Endothelial cell of umbilical vein (primary cell): ENCODE results near the gene TXNL4B. TPM values are rescaled to one million over a fixed set of nuclear protein-coding genes. Genes with fewer than 3 reads are reported as not detected.

Experiments
- BruUV-seq: library from RNA; stranded (reverse); fragments of 400-500 nt; replicated peaks from 2 replicates; lab custom pipeline; 2021; lab: Mats Ljungman, UMichigan
- CTCF ChIA-PET: fragments of 300-600, 350-600 bp; sonication (Branson Sonifier 250); formaldehyde crosslinking; loops from one replicate; lab custom pipeline; 2021; ENCODE audit warnings: antibody characterized with exemption, inconsistent platforms; lab: Charles Lee
- POLR2A ChIA-PET: fragments of 300-600, 350-600 bp; sonication (Branson Sonifier 250); formaldehyde crosslinking; loops from one replicate; lab custom pipeline; 2021; ENCODE audit warnings: antibody characterized with exemption, inconsistent platforms; lab: Charles Lee
- DNase-seq: peaks from one replicate; pipeline ENCODE4 v3.0.0-alpha.2; 2011; ENCODE audit warnings: low read depth, low spot score
- FAIRE-seq: peaks from 2 replicates; lab custom pipeline; 2011; peaks lifted over from hg19 to GRCh38; lab: Jason Lieb, UNC
- H2AFZ ChIP-seq: 2 replicates; pipeline ENCODE4 v1.6.0; 2012; ENCODE audit warnings: low read depth, low read length, control low read depth, inconsistent platforms
- H3K27ac ChIP-seq: 2 replicates; pipeline ENCODE4 v1.5.1; 2011; ENCODE audit warnings: low read depth, mild to moderate bottlenecking, control low read depth, low read length, moderate library complexity; ENCODE audit not compliant: insufficient read depth
- H3K27me3 ChIP-seq, 2 experiments: 2 replicates each; pipeline versions ENCODE4 v1.6.0 to v1.6.1; 2011; ENCODE audit warnings: low read length in 2 of 2, mixed read lengths in 1 of 2; ENCODE audit not compliant: control insufficient read depth in 2 of 2, insufficient read depth in 2 of 2
- H3K36me3 ChIP-seq, 2 experiments: 2 replicates in 1 of 2; 3 replicates in 1 of 2; pipeline ENCODE4 v1.5.1; 2011; ENCODE audit warnings: low read length in 2 of 2, mild to moderate bottlenecking in 1 of 2, moderate library complexity in 1 of 2; ENCODE audit not compliant: control insufficient read depth in 2 of 2, insufficient read depth in 2 of 2; ENCODE audit errors: extremely low read depth in 1 of 2
- H3K4me1 ChIP-seq: 3 replicates; pipeline ENCODE4 v1.5.1; 2011; ENCODE audit warnings: mild to moderate bottlenecking, low read length; ENCODE audit not compliant: control insufficient read depth, insufficient read depth; ENCODE audit errors: extremely low read depth
- H3K4me2 ChIP-seq: 2 replicates; pipeline ENCODE4 v1.6.1; 2011; ENCODE audit warnings: low read length, control low read depth, mixed read lengths; ENCODE audit not compliant: insufficient read depth
- H3K4me3 ChIP-seq, 3 experiments: fragments of 200-600 bp in 1 of 3; sonication (generic), shearing (Covaris generic) in 1 of 3; replicated peaks in 1 of 3; 2 replicates each; pipeline ENCODE4 v1.5.1; 2011 to 2016; ENCODE audit warnings: control low read depth in 3 of 3, low read length in 3 of 3, mild to moderate bottlenecking in 2 of 3, inconsistent platforms in 1 of 3, low read depth in 1 of 3, moderate library complexity in 1 of 3; ENCODE audit not compliant: insufficient read depth in 1 of 3
- H3K79me2 ChIP-seq: 2 replicates; pipeline ENCODE4 v1.6.0; 2012; ENCODE audit warnings: low read length, inconsistent platforms; ENCODE audit not compliant: control insufficient read depth, insufficient read depth
- H3K9ac ChIP-seq: replicated peaks from 2 replicates; pipeline ENCODE3; 2011; ENCODE audit warnings: low read length, control low read depth; ENCODE audit not compliant: insufficient read depth; ENCODE audit errors: extremely low read depth
- H3K9me1 ChIP-seq: replicated peaks from 3 replicates; pipeline ENCODE4 v1.6.0; 2011; ENCODE audit warnings: mild to moderate bottlenecking, low read length; ENCODE audit not compliant: control insufficient read depth, insufficient read depth; ENCODE audit errors: extremely low read depth
- H3K9me3 ChIP-seq: replicated peaks from 2 replicates; pipeline ENCODE4 v1.5.1; 2012; ENCODE audit warnings: low read length, inconsistent platforms; ENCODE audit not compliant: control insufficient read depth, insufficient read depth
- H4K20me1 ChIP-seq: replicated peaks from 2 replicates; pipeline ENCODE3; 2011; ENCODE audit warnings: mild to moderate bottlenecking, low read length; ENCODE audit not compliant: control insufficient read depth, insufficient read depth; ENCODE audit errors: extremely low read depth
- CTCF ChIP-seq, 2 donors: IDR thresholded peaks; 1 replicate in 1 of 2; 2 replicates in 1 of 2; pipeline ENCODE4 v1.5.1; 2011; ENCODE audit warnings: low read length in 2 of 2, mild to moderate bottlenecking in 2 of 2, moderate library complexity in 2 of 2, control low read depth in 1 of 2, inconsistent platforms in 1 of 2, low read depth in 1 of 2; ENCODE audit not compliant: insufficient read depth in 1 of 2; ENCODE audit errors: extremely low read depth in 1 of 2
- GATA2 ChIP-seq: IDR thresholded peaks from 2 replicates; pipeline ENCODE4 v1.7.0; 2011; ENCODE audit warnings: low read depth, mild to moderate bottlenecking, moderate library complexity, mixed read lengths, low read length; ENCODE audit not compliant: insufficient read length, insufficient read depth
- POLR2A ChIP-seq: IDR thresholded peaks from 2 replicates; pipeline ENCODE4 v1.6.1; 2012; ENCODE audit warnings: low read depth, mild to moderate bottlenecking, control low read depth, low read length
- dilution Hi-C: fragments of 300-500 bp; cut with MboI; formaldehyde crosslinking; loops from one replicate; pipeline ENCODE4 v1.15.0; 2019; ENCODE audit warnings: low sequenced_read_pairs; ENCODE audit not compliant: extremely low pct_ligation_motif_present
- intact Hi-C: fragments of 100-400 bp; cut with micrococcal nuclease; formaldehyde crosslinking; loops from one replicate; pipeline ENCODE4 v1.10.0; 2022
- polyA plus RNA-seq, 4 experiments: library from polyadenylated mRNA; depleted of rRNA in 3 of 4; stranded (reverse) in 3 of 4; unstranded in 1 of 4; fragments of >200 nt; gene quantifications; 2 replicates each; pipeline versions ENCODE4 v1.2.1 to v1.2.3, GENCODE V29; 2011 to 2012; ENCODE audit warnings: missing spikeins in 1 of 4
- total RNA-seq: library from RNA; stranded (reverse); gene quantifications from 2 replicates; pipeline ENCODE4 v1.2.3, GENCODE V29; 2021
- TF ChIP-seq, protein P1 (sequence below): IDR thresholded peaks from 2 replicates; pipeline ENCODE4 v1.6.1; 2011; ENCODE audit not compliant: insufficient read depth, insufficient read length

TXNL4B gene
- total and polyA plus RNA-seq, 2 donors (not counting 3 experiments of a cell fraction or from before 2014, with no cell fraction given) = 10.0 to 12.7 TPM

DNA sequence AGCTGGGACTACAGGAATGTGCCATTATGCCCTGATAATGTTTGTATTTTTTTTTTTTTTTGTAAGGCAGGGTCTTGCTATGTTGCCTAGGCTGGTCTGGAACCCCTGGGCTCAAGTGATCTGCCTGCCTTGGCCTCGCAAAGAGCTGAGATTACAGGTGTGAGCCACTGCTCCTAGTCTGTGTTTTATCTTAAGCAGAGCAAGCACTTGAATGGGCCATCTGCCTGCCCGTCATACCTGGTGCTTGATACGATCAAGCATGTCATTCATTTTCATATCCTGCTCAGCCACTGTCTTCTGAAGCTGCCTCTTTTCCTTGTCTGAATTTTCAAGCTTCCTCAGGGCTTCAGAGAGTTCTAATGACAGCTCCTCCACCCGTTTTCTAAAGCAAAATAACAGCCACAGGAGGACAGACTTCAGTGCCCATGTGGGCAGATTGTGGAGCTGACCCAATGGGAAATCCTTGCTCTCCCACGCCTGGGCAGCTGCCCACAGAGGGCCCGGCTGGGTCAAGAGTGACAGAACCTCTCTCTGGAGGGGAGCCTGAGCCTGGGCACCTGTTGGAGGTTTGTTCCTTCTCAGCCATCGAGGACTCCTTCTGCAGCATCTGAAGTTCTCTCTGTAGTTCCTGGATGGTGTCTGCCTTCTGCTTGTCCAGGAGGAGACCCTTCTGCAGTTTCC, 36.7 kb upstream of the TXNL4B start:
- H3K9me3 ChIP-seq = no peaks in the 10 kb centered on the region
- H3K4me2 ChIP-seq = no peak overlapping the region
- no peaks in the 10 kb centered on the region for H3K79me2 ChIP-seq
- H3K9me1 ChIP-seq = no peaks in the 10 kb centered on the region
- no peak for FAIRE-seq
- POLR2A ChIA-PET = no interaction called here
- no peak overlapping the region for H2AFZ ChIP-seq
- no peak overlapping the region for H3K27ac ChIP-seq
- H3K36me3 ChIP-seq = no peaks in the 10 kb centered on the region
- H3K4me3 ChIP-seq = no peak overlapping the region
- no peak for DNase-seq
- dilution Hi-C loops = loop anchor here (25.0 kb wide), 1 partner anchor 332 kb away; no protein-coding TSS in a partner anchor
- H4K20me1 ChIP-seq = no peaks in the 10 kb centered on the region
- CTCF ChIA-PET = interaction anchor here (1.0 to 2.9 kb wide), 6 partner anchors 9 to 1748 kb away, joined by 3 to 10 read pairs (median 3); no protein-coding TSS in a partner anchor
- H3K9ac ChIP-seq = no peak overlapping the region
- H3K27me3 ChIP-seq = peaks cover 0 to 3% of the 10 kb centered on the region in 2 experiments
- intact Hi-C loops = loop anchor here (10.0 kb wide), 1 partner anchor 1905 kb away; no protein-coding TSS in a partner anchor
- no peak for TF ChIP-seq POLR2A
- no peak for TF ChIP-seq CTCF (IDR thresholded peaks at IDR 0.05; ENCODE audit: extremely low read depth in 1 of 2, insufficient read depth in 1 of 2, low read depth in 1 of 2, low read length in 2 of 2)
- TF ChIP-seq GATA2 = no peak
- H3K4me1 ChIP-seq = peaks cover 2% of the 10 kb centered on the region
- BruUV-seq = no TSS peak

DNA sequence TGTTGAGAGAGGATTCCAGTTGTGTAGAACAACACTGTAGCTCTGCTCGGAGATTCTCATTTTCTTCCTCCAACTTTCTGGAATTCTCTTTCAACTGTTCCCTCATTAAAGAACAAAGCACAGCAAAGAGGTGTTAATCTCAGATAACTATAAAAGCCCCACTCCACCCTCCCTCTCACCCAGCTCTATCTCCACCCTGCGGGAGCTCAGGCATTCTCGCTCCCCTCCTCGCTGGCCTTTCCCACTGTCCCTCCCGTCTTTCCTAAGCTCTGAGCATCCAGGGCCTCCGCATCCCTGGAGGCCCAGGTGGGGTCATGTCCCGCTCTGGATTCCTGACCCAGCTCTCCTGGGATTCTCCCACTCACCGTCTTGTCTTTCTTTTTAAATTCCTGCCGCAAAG, 35.3 kb upstream of the TXNL4B start:
- ChIA-PET POLR2A (no interaction called here), CTCF (interaction anchor here (1.5 to 2.9 kb wide), 3 partner anchors 10 to 1828 kb away, joined by 4 to 12 read pairs (median 10); no protein-coding TSS in a partner anchor)
- no TSS peak for BruUV-seq
- Histone ChIP-seq H3K4me3 (no peak overlapping the region), H2AFZ (no peak overlapping the region), H4K20me1 (no peaks in the 10 kb centered on the region), H3K27ac (no peak overlapping the region), H3K9me3 (no peaks in the 10 kb centered on the region), H3K27me3 (peaks cover 0 to 3% of the 10 kb centered on the region in 2 experiments), H3K36me3 (no peaks in the 10 kb centered on the region), H3K9ac (no peak overlapping the region), H3K4me2 (no peak overlapping the region), H3K4me1 (peaks cover 3% of the 10 kb centered on the region), H3K9me1 (no peaks in the 10 kb centered on the region), H3K79me2 (no peaks in the 10 kb centered on the region)
- TF ChIP-seq, protein P1, sequence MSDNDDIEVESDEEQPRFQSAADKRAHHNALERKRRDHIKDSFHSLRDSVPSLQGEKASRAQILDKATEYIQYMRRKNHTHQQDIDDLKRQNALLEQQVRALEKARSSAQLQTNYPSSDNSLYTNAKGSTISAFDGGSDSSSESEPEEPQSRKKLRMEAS = no peak
- intact Hi-C loops (loop anchor here (10.0 kb wide), 1 partner anchor 1906 kb away; no protein-coding TSS in a partner anchor), dilution Hi-C loops (loop anchor here (25.0 kb wide), 1 partner anchor 334 kb away; no protein-coding TSS in a partner anchor)
- DNase-seq (no peak), FAIRE-seq (no peak)
